RWPE2 (cell line): ENCODE results near the gene UIMC1.
"Not testable (repeated sequence)": the region's sequence is repeated elsewhere in the genome, so short reads cannot be mapped to it uniquely, and the experiment has no call there.

Experiments
- ATAC-seq: fragments of 200-7000 bp; cut with Tn5 transposase; 3 replicates; pipeline ENCODE4 v1.9.1; 2021; ENCODE audit warnings: low read depth
- DNase-seq: peaks from one replicate; pipeline ENCODE4 v3.0.0-alpha.2; 2020; ENCODE audit warnings: low spot score
- H3K27ac ChIP-seq: fragments of 450-650 bp; 2 replicates; pipeline ENCODE4 v1.5.1; 2017; ENCODE audit warnings: mild to moderate bottlenecking; ENCODE audit not compliant: poor library complexity, severe bottlenecking
- H3K27me3 ChIP-seq: fragments of 250-450 bp; sonication (Bioruptor Pico); 2 replicates; pipeline ENCODE4 v1.5.1; 2021; ENCODE audit warnings: mild to moderate bottlenecking, moderate library complexity; ENCODE audit not compliant: insufficient read depth, poor library complexity, severe bottlenecking
- H3K36me3 ChIP-seq: fragments of 250-450 bp; sonication (Bioruptor Pico); 2 replicates; pipeline ENCODE4 v1.5.1; 2020; ENCODE audit warnings: low read depth, mild to moderate bottlenecking, moderate library complexity
- H3K4me1 ChIP-seq: fragments of 250-450 bp; sonication (Bioruptor Pico); 2 replicates; pipeline ENCODE4 v1.5.1; 2021; ENCODE audit warnings: mild to moderate bottlenecking, moderate library complexity; ENCODE audit not compliant: insufficient read depth, poor library complexity, severe bottlenecking
- H3K4me3 ChIP-seq: fragments of 250-450 bp; sonication (Bioruptor Pico); 2 replicates; pipeline ENCODE4 v1.5.1; 2021; ENCODE audit warnings: mild to moderate bottlenecking, moderate library complexity; ENCODE audit not compliant: severe bottlenecking
- H3K9me3 ChIP-seq: fragments of 250-450 bp; sonication (Bioruptor Pico); 2 replicates; pipeline ENCODE4 v1.5.1; 2021; ENCODE audit warnings: mild to moderate bottlenecking, moderate library complexity; ENCODE audit not compliant: severe bottlenecking
- TF ChIP-seq, protein P1 (sequence below): fragments of 450-650 bp; IDR thresholded peaks from one replicate; pipeline ENCODE4 v1.5.1; 2017; ENCODE audit warnings: mild to moderate bottlenecking, moderate library complexity; ENCODE audit not compliant: poor library complexity, severe bottlenecking

UIMC1 gene

DNA sequence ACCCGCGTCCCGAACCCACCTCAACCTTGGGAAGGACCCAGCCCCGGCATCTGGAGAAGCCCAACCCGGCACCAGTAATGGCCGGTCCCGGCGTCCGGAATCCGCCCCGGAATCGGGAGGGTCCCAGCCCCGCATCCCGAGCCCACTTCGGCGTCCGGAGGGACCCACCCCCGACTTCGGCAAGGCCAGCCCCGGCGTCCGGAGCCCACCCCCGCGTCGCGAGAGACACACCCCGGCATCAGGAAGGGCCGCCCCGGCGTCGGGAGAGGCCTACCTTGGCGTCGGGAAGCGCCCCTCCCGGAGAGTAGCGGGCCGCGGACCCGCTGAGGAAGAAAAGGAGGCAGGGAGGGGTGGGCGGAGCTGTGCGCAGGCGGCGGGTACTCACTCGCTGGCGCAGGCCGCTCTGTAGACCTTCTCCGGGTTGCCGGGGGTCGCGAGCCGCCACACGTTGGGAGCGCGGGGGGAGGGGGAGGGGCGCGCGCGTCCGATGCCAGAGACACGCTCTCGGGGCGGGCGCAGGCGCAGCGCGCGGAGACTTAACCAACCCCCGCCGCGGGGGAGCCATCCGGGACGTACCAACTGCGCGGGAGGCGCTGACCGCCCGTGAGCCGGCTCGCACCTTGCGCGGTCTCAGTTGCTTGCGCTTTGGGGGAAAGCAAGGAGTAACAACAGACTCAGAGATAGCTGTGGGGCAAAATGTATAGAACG is at the start of gene UIMC1:
TSS of gene UIMC1 (minus strand) at position 515 of the 708 bp plus-strand sequence. CDS start 24,164 bp downstream, outside the sequence.
- H3K27me3 ChIP-seq: no peaks in the 10 kb centered on the region
- TF ChIP-seq, protein P1, sequence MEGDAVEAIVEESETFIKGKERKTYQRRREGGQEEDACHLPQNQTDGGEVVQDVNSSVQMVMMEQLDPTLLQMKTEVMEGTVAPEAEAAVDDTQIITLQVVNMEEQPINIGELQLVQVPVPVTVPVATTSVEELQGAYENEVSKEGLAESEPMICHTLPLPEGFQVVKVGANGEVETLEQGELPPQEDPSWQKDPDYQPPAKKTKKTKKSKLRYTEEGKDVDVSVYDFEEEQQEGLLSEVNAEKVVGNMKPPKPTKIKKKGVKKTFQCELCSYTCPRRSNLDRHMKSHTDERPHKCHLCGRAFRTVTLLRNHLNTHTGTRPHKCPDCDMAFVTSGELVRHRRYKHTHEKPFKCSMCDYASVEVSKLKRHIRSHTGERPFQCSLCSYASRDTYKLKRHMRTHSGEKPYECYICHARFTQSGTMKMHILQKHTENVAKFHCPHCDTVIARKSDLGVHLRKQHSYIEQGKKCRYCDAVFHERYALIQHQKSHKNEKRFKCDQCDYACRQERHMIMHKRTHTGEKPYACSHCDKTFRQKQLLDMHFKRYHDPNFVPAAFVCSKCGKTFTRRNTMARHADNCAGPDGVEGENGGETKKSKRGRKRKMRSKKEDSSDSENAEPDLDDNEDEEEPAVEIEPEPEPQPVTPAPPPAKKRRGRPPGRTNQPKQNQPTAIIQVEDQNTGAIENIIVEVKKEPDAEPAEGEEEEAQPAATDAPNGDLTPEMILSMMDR: no peak
- peaks cover 29% of the 10 kb centered on the region for H3K36me3 ChIP-seq
- no peaks in the 10 kb centered on the region for H3K9me3 ChIP-seq
- peak within 1 kb of the TSS; percentile 77 for H3K27ac ChIP-seq
- DNase-seq (peak; percentile 96), ATAC-seq (peak; percentile 81)
- peaks cover 18% of the 10 kb centered on the region for H3K4me1 ChIP-seq
- peak within 1 kb of the TSS; percentile 80 for H3K4me3 ChIP-seq

DNA sequence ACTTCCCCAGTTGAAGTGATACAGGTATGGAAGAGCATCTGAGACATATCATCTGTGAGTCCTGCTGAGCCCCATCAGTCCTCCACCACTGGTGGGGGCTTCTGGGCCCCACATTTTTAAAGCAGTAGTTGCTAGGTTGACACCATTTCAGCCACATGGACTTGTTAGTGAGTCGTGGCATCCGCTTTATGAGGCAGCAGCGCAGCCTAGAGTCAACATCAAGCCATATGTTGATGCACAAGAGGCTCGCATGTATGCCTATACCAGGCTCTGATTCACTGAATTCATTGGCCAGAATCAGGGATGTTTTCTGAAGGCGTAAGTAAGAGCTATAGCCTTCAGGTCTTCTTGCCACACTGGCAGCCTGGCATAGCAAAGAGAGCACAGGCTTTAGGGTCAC is 42.7 kb upstream of the UIMC1 start:
- H3K4me3 ChIP-seq: no peak overlapping the region
- ATAC-seq: no peak
- TF ChIP-seq, protein P1: no peak
- DNase-seq: no peak
- no peaks in the 10 kb centered on the region for H3K4me1 ChIP-seq
- H3K36me3 ChIP-seq: peaks cover 83% of the 10 kb centered on the region
- no peaks in the 10 kb centered on the region for H3K9me3 ChIP-seq
- no peaks in the 10 kb centered on the region for H3K27me3 ChIP-seq
- H3K27ac ChIP-seq: no peak overlapping the region

DNA sequence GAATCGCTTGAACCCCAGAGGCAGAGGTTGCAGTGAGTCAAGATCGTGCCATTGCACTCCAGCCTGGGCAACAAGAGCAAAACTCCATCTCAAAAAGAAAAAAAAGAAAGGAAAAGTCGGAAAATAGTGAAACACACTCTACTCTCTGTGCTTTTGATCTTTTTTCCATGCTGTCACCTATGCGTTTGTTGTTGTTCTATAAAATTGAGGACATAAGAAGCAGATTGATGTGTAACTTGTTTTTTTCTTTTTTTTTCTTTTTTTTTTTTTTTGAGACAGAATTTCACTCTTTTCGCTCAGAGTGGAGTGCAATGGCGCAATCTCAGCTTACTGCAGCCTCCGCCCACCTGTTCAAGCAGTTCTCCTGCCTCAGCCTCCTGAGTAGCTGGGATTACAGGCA is 42.0 kb upstream of the UIMC1 start:
- H3K27ac ChIP-seq, ATAC-seq, H3K4me3 ChIP-seq, DNase-seq, H3K4me1 ChIP-seq, H3K9me3 ChIP-seq, H3K27me3 ChIP-seq: not testable (repeated sequence)
- peaks cover 80% of the 10 kb centered on the region for H3K36me3 ChIP-seq

DNA sequence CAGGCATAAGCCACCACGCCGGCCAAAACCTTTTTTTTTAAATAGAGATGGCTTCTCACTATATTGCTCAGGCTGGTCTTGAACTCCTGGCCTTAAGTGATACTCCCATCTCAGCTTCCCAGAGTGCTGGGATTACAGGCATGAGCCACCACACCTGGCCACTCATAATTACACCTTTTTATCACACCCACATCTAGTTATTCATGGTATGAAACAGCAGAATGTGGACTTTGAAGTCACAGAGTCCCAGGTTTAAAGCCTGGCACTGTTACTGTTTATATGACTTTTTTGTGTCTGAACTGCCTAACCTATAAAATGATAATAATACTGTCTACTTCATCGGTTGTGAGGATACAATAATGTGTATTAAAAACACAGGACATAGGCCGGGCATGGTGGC is 39.1 kb upstream of the UIMC1 start:
- Histone ChIP-seq H3K4me3 (no peak overlapping the region), H3K9me3 (no peaks in the 10 kb centered on the region), H3K36me3 (peaks cover 84% of the 10 kb centered on the region), H3K27me3 (no peaks in the 10 kb centered on the region), H3K4me1 (no peaks in the 10 kb centered on the region), H3K27ac (no peak overlapping the region)
- ATAC-seq: no peak
- TF ChIP-seq, protein P1: no peak
- no peak for DNase-seq

DNA sequence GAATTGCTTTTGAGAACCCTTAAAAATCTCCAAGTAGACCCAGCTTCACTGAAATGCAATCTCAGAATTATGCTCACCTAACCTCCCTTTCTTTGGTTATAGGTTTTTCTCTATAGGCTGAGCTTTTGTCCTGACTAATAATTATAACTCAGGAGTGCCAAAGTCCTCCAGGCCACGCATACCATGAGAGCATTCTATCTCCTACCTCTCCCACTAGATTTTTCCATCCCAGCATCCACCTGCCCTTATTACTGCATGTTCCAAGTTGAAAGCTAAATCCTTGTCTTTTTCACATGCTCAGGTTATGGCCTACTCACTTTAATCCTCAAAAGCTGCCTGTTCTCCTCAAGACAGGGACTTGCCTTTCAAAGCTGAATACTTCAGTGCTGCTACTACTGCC is 38.1 kb upstream of the UIMC1 start:
- Histone ChIP-seq H3K4me3 (no peak overlapping the region), H3K4me1 (no peaks in the 10 kb centered on the region), H3K27me3 (no peaks in the 10 kb centered on the region), H3K36me3 (peaks cover 80% of the 10 kb centered on the region), H3K27ac (no peak overlapping the region), H3K9me3 (no peaks in the 10 kb centered on the region)
- ATAC-seq: no peak
- TF ChIP-seq, protein P1: no peak
- no peak for DNase-seq
